GM12892 (cell line): ENCODE results near the gene LAMP1.

Source experiments
- DNase-seq: peaks from one replicate; pipeline ENCODE4 v3.0.0; 2011; ENCODE audit not compliant: insufficient read length
- FAIRE-seq: peaks from 2 replicates; lab custom pipeline; 2011; peaks lifted over from hg19 to GRCh38; lab: Jason Lieb, UNC
- POLR2A ChIP-seq: IDR thresholded peaks from 2 replicates; pipeline ENCODE4 v1.6.1; 2011; ENCODE audit warnings: low read depth, low read length, control low read depth
- POLR2AphosphoS5 ChIP-seq: IDR thresholded peaks from 2 replicates; pipeline ENCODE4 v1.6.1; 2011; ENCODE audit warnings: low read depth, low read length, control low read depth
- TAF1 ChIP-seq: IDR thresholded peaks from 2 replicates; pipeline ENCODE4 v1.6.1; 2011; ENCODE audit warnings: low read depth, mild to moderate bottlenecking, control low read depth, low read length, borderline replicate concordance

LAMP1 gene

DNA sequence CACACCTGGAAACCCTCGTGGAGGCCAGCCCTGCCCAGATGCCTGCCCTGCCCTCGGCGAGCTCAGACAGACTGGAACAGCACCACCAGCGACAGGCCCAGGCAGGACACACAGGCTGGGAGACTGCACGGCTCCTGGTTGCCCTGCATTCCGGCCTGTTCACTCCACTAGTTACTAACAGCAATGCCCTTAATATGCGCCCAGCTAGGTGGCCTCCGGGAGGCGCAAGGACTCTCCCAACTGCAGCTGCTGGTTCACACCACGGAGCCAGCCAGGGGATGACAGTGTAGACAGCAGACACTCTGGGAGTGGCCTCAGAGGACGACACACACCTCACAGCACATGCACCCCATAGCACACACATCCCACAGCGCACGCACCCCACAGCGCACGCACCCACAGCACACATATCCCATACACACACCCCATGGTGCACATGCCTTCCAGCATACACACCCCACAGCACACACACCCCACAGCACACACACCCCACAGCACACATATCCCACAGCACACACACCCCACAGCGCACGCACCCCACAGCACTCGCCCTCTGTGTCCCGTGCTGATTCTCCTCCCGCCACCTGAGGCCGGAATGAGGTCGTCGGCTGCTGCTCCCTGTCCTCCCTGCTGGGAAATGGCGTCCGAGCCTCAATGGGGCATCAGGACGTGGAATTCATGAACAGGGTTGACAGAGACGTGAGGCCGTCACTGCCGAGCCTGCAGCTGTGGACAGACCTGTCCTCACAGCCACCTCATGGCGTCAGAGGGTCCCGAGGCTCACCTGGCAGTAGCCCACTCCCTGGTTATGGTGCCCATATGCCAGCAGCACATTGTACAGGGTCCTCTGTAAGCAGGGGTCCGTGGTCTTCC is 53.3 kb downstream of the LAMP1 start:
- FAIRE-seq (no peak), DNase-seq (no peak)
- no peak for TF ChIP-seq POLR2AphosphoS5

DNA sequence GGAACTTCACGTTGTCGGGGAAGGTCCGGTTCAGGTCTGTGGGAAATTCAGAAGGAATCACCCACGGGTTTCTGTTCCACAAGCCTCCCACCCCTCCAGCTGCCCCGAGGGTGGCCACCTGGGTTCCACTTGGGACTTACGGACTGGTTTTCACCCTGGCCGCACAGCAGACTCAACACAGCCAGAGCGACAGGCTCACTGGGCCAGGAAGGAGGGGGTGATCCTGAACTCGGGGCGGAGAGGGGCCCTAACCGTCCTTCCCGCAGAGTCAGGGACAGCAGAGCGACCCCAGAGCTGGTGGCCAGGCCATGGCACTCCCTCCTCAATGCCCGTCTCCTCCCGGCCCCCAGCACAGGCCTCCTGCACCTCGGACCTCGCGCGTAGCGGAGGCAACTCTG is 53.9 kb downstream of the LAMP1 start:
- DNase-seq (no peak), FAIRE-seq (no peak)
- TF ChIP-seq TAF1 (no peak), POLR2A (no peak), POLR2AphosphoS5 (no peak)

DNA sequence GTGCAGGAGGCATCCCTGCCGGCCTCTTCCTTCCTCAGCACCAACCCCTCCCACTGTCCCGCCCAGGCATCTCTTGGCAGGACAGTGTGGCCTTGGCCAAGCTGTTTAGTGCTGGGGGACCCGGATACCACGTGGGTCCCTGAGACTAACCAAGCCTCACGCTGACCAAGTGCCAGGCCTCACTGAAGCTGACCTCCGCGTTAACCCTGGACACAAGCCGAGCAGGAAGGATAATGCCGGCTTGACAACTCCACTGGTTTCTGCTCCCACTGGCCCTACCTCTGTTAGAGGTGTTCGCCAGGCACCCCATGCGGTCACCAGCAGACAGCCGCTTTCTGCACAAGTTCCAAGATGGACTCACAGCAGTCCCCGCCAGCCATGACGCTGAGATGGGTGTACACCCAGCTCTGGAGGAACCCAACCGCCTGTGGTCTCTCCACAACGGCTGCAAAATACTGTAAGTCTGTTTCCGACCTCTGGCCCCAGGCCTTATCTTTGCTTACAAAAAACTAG is 54.5 kb downstream of the LAMP1 start:
- no peak for DNase-seq
- no peak for TF ChIP-seq POLR2AphosphoS5
- no peak for TF ChIP-seq TAF1
- TF ChIP-seq POLR2A = no peak
- no peak for FAIRE-seq

DNA sequence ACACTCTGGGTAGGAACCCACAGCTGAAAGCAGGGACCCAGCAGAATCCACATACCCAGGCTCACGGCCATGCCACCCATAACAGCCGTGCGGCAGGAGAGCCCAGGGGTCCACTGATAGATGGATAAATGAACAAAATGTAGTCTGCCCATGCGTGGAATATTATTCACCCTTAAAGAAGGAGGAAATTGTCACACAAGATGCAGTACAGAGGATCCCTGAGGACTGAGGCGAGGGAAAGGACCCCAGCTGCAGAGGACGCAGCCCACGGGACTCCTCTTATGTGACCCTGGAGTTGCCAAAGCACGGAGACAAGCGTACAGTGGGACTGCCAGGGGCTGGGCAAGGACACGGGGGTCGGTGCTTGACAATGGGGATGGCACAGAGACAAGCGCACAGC is 56.2 kb downstream of the LAMP1 start:
- DNase-seq (no peak), FAIRE-seq (no peak)
- TF ChIP-seq TAF1 = no peak
- TF ChIP-seq POLR2A = no peak
- TF ChIP-seq POLR2AphosphoS5 = no peak

DNA sequence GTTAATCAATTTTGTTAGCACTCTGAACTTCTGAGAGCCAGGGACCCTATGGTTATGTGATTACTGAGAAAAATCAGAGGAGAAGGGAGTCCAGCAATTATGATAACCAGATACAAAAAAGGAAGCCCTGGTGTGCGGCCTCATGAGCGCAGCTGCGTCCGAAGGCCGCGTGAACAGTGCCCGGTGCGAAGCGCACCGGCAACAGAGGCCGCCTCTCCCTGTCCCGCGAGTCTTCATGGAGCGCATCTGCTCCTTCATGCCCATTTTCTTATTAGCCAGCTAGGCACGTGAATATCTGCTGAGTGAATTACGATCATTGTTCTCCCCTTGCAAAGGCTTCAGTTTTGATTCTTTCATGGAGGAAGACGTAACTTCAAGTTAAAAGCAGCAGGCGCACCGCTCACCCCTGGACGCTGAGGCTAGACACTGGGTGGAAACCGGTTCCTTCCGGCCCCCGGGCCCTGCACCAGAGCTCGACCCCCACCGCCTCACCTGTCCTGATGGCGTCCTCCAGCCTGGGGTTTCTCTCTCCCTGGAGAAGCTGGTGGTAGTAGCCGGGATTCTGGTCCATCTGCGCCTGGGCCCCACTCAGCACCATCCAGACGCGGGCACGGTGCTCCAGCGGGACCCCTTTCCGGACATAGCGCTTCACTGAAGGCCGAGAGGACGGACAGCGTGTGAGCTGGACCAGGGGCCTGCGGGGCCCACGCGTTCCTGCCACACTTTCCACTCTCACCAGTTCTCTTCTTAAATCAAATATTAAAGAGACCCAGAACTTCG is 58.0 kb downstream of the LAMP1 start:
- no peak for FAIRE-seq
- TF ChIP-seq POLR2AphosphoS5 = no peak
- TF ChIP-seq TAF1 = no peak
- TF ChIP-seq POLR2A = no peak
- DNase-seq = no peak

DNA sequence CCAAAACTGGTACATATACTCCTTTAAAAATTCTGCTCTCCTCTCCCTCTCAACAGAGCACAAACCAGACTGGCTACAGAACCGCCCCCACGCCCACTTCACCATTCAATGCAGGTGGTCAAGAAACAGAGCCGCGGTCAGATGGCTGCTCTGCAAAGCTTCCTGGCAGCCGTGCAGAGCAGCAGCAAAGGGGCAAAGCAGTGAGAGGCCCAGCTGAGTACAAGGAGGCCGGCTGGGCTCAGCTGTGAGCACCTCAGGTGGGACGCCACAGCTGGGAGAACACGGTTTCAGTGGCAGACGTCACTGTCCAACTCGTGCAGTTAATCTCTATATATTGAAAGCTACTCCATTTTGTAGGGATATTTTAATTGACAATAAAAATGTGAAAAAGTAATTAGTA is 58.6 kb downstream of the LAMP1 start:
- DNase-seq (no peak), FAIRE-seq (no peak)
- TF ChIP-seq POLR2A (no peak), TAF1 (no peak), POLR2AphosphoS5 (no peak)

DNA sequence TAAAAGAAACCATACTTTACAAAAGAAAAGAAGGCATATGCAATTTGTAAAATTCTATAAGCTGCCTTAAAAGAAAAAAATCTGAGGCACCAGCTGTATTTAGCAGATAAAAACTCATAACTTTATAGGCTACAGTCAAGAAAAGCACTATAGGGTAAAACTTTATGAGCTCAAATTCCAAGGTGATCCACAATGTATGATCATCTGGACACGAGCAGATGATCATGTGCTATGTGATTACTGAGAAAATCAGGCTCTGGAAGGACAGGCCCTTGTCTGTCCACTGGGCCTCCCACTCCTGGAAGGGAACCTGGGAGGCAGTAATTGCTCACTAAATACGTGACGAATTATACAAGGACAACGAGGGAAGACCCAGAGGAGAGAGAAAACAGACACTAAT is 59.6 kb downstream of the LAMP1 start:
- FAIRE-seq (no peak), DNase-seq (no peak)
- TF ChIP-seq POLR2AphosphoS5 (no peak), TAF1 (no peak), POLR2A (no peak)

DNA sequence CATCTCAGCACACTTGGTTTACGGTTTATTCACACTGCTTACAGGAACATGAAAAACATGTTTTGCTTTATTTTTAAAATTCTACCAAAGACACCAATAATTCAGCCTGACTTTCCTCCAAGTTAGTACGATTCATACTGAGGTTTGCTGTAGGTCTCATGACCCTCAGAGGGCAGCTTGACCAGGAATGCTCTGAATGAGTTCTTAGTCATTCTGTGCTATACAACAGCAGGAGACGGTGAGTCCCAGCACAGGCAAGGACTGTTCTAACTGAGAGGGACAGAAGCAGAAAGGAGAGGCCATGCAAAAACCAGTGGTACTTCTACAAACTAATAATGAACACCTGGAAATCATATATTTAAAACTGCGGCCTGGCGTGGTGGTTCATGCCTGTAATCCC is 60.5 kb downstream of the LAMP1 start:
- TF ChIP-seq POLR2A = no peak
- TF ChIP-seq POLR2AphosphoS5 = no peak
- TF ChIP-seq TAF1 = no peak
- DNase-seq = no peak
- no peak for FAIRE-seq

DNA sequence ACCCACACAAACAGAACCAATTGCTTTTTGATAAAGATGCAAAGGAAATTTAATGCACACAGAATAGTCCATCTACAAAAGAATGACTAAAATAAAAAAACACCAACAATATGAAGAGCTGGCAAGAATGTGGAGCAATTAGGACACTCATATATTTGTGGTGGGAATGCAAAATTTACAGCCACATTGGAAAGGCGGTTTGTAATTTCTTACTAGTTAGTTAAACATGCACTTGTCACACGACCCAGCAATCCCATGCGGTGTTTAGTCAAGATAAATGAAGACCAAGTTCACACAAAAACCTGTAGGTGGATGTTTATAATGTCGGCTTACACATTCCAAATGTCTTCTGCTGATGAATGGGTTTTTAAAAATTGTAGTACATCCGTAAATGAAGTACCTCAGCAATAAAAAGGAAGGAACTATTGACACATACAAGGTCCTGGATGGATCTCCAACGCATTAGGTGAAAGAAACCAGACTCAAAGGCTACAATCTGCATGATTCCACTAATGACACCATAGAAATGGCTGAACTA is 61.7 kb downstream of the LAMP1 start:
- FAIRE-seq = no peak
- TF ChIP-seq POLR2AphosphoS5 (no peak), TAF1 (no peak), POLR2A (no peak)
- no peak for DNase-seq

DNA sequence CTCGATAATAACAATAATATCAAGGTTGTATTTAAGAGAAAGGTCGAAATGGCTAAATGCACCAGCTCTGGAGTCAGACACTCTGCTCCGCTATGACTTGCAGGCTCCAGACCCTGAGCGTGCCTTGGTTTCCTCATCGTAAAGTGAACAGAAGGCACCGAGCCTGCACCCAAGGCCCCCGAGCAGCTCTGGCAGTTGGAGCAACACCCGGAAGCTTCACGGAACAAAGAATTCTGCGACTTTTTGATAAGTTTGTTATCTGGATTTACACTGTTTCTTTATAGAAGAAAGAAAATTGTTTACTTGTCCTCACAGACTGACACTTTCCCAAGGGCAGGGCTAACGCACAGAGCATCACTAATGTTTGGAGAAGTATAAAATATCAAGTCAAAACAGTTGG is 62.5 kb downstream of the LAMP1 start:
- DNase-seq = no peak
- no peak for TF ChIP-seq TAF1
- TF ChIP-seq POLR2A = no peak
- TF ChIP-seq POLR2AphosphoS5 = no peak
- FAIRE-seq = no peak

DNA sequence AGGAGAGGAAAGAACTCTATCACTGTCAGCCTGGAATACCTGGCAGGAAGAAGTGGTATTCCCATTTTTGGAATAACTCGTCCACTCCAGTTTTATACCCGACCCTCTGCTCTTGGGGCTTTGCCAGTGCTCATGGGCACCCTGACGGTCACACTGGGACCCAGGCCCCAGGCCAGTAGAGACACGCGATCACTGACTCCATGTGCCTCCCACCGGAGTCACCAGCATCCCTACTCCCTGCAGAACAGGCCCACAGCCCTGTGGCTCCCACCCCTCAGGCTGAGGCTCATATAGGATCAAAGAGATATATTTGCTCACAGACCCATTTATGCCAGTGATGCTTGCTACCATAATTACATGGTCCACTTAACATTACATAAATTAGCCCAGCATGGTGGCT is 63.4 kb downstream of the LAMP1 start:
- FAIRE-seq = no peak
- DNase-seq = no peak
- TF ChIP-seq POLR2AphosphoS5 (no peak), TAF1 (no peak), POLR2A (no peak)

DNA sequence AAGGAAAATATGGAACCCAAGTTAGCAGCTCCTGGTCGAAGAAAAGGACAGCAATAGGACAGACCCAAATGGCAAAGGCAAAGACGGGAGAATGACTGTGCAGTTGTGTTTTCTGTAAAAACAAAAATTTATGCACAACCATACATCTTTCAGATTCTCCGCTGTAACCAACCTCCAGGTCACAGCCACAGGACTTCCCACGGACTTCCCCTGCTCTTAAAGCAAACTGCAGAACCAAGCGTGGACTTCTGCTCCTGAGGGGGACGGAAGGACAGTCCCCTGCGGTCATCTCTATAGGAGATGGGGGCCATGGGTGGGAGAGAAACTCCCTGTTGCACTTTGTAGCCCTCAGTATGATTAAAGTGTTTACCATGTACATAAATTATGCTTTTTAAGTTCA is 64.4 kb downstream of the LAMP1 start:
- no peak for DNase-seq

More for the DNA sequence above, 64.4 kb downstream of the LAMP1 start:
- no peak for TF ChIP-seq TAF1
- no peak for TF ChIP-seq POLR2AphosphoS5
- no peak for TF ChIP-seq POLR2A
- FAIRE-seq = no peak
